HCT116 (cell line): ENCODE data around the gene TAX1BP1. TPM values are rescaled to one million over a fixed set of nuclear protein-coding genes. Genes with fewer than 3 reads are reported as not detected.

Experiments used
- ATAC-seq: fragments of 200-7000 bp; cut with Tn5 transposase; 2 replicates; pipeline ENCODE4 v1.9.1; 2020; ENCODE audit warnings: mild to moderate bottlenecking, moderate library complexity
- BruUV-seq: library from RNA; stranded (reverse); fragments of 400-500 nt; replicated peaks from 2 replicates; lab custom pipeline; 2021; lab: Mats Ljungman, UMichigan
- CTCF ChIA-PET: fragments of 300-600 bp; sonication (Branson Sonifier 250); formaldehyde crosslinking; loops from one replicate; lab custom pipeline; 2021; ENCODE audit warnings: antibody characterized with exemption; lab: Charles Lee
- POLR2A ChIA-PET: fragments of 300-600, 350-600 bp; sonication (Branson Sonifier 250); formaldehyde crosslinking; loops from one replicate; lab custom pipeline; 2021; ENCODE audit warnings: antibody characterized with exemption; lab: Charles Lee
- RAD21 ChIA-PET, 2 experiments: fragments of 300-600 bp; sonication (Branson Sonifier 250); formaldehyde crosslinking; loops; one replicate each; lab custom pipeline; 2023; ENCODE audit warnings: low total read pairs in 2 of 2; ENCODE audit not compliant: uncharacterized antibody in 2 of 2, unreplicated experiment in 2 of 2, low non-redundant PET in 1 of 2; lab: Charles Lee
- DNase-seq: peaks from one replicate; pipeline ENCODE4 v3.0.0-alpha.2; 2010; ENCODE audit warnings: low read depth, low spot score
- H2AFZ ChIP-seq: fragments of 200-600 bp; shearing (Covaris generic), sonication (generic); 2 replicates; pipeline ENCODE4 v1.6.1; 2017; ENCODE audit warnings: low read depth, mixed run types, mixed read lengths, antibody characterized with exemption, low read length; ENCODE audit not compliant: poor library complexity, severe bottlenecking
- H3K27ac ChIP-seq: 2 replicates; pipeline ENCODE4 v1.5.1; 2012; ENCODE audit warnings: low read depth, low read length
- H3K27me3 ChIP-seq: fragments of 200-600 bp; sonication (generic); 2 replicates; pipeline ENCODE4 v1.6.1; 2016; ENCODE audit warnings: mixed run types, low read length, mixed read lengths; ENCODE audit not compliant: insufficient read depth
- H3K36me3 ChIP-seq, 2 experiments: fragments of 200-500 bp in 1 of 2; fragments of 200-600 bp in 1 of 2; sonication (Bioruptor generic) in 1 of 2; sonication (generic) in 1 of 2; 2 replicates each; pipeline versions ENCODE4 v1.5.1 to v1.6.1; 2014 to 2016; ENCODE audit warnings: low read length in 2 of 2, inconsistent platforms in 1 of 2, mixed read lengths in 1 of 2, mixed run types in 1 of 2; ENCODE audit not compliant: insufficient read depth in 2 of 2, control insufficient read depth in 1 of 2
- H3K4me1 ChIP-seq, 2 experiments: fragments of 200-600 bp in 1 of 2; sonication (generic) in 1 of 2; 2 replicates each; pipeline versions ENCODE4 v1.5.1 to v1.6.1; 2012 to 2017; ENCODE audit warnings: low read length in 2 of 2, inconsistent platforms in 1 of 2, mild to moderate bottlenecking in 1 of 2, mixed read lengths in 1 of 2, mixed run types in 1 of 2, moderate library complexity in 1 of 2; ENCODE audit not compliant: insufficient read depth in 2 of 2, control insufficient read depth in 1 of 2
- H3K4me2 ChIP-seq: fragments of 200-600 bp; sonication (generic); 2 replicates; pipeline ENCODE4 v1.6.1; 2017; ENCODE audit warnings: mixed run types, low read length, mixed read lengths
- H3K4me3 ChIP-seq, 2 experiments: fragments of 200-600 bp in 1 of 2; sonication (generic) in 1 of 2; replicated peaks in 1 of 2; 2 replicates each; pipeline ENCODE4 v1.5.1; 2011 to 2016; ENCODE audit warnings: low read length in 2 of 2, control low read depth in 1 of 2, low read depth in 1 of 2, mild to moderate bottlenecking in 1 of 2, mixed read lengths in 1 of 2, mixed run types in 1 of 2
- H3K79me2 ChIP-seq: fragments of 200-600 bp; sonication (generic); 2 replicates; pipeline ENCODE4 v1.6.1; 2017; ENCODE audit warnings: mild to moderate bottlenecking, mixed run types, low read length, moderate library complexity, mixed read lengths; ENCODE audit not compliant: insufficient read depth
- H3K9ac ChIP-seq: fragments of 200-600 bp; sonication (generic); 2 replicates; pipeline ENCODE4 v1.6.1; 2016; ENCODE audit warnings: low read length, mixed read lengths
- H3K9me2 ChIP-seq: fragments of 200-600 bp; sonication (generic), shearing (Covaris generic); 2 replicates; pipeline ENCODE4 v1.6.1; 2017; ENCODE audit warnings: mixed run types, mild to moderate bottlenecking, moderate library complexity; ENCODE audit not compliant: insufficient read depth
- H3K9me3 ChIP-seq, 2 experiments: fragments of 200-500 bp in 1 of 2; fragments of 200-600 bp in 1 of 2; sonication (Bioruptor generic) in 1 of 2; sonication (generic) in 1 of 2; 2 replicates each; pipeline ENCODE4 v1.6.1; 2014 to 2017; ENCODE audit warnings: low read length in 2 of 2, mixed read lengths in 2 of 2, inconsistent platforms in 1 of 2, low read depth in 1 of 2, mild to moderate bottlenecking in 1 of 2, mixed run types in 1 of 2, moderate library complexity in 1 of 2; ENCODE audit not compliant: control insufficient read depth in 1 of 2, insufficient read depth in 1 of 2
- H4K20me1 ChIP-seq: fragments of 200-600 bp; sonication (generic), shearing (Covaris generic); 2 replicates; pipeline ENCODE4 v1.6.1; 2017; ENCODE audit warnings: mixed run types, mild to moderate bottlenecking, moderate library complexity; ENCODE audit not compliant: insufficient read depth
- ATF3 ChIP-seq: IDR thresholded peaks from 2 replicates; pipeline ENCODE4 v1.6.1; 2012
- CBX3 ChIP-seq: IDR thresholded peaks from 2 replicates; pipeline ENCODE4 v1.6.1; 2012; ENCODE audit warnings: low read depth
- CEBPB ChIP-seq: IDR thresholded peaks from 2 replicates; pipeline ENCODE4 v1.6.1; 2012; ENCODE audit warnings: low read depth
- CTCF ChIP-seq, 3 experiments: fragments of 200-600 bp in 1 of 3; sonication (generic) in 1 of 3; IDR thresholded peaks in 2 of 3; conservative IDR thresholded peaks in 1 of 3; 2 replicates each; pipeline ENCODE4 v1.5.1; 2012 to 2017; ENCODE audit warnings: low read depth in 2 of 3, low read length in 2 of 3, antibody characterized with exemption in 1 of 3, borderline replicate concordance in 1 of 3, control low read depth in 1 of 3, mild to moderate bottlenecking in 1 of 3, mixed read lengths in 1 of 3, mixed run types in 1 of 3, moderate library complexity in 1 of 3; ENCODE audit not compliant: insufficient read depth in 1 of 3
- EGR1 ChIP-seq: IDR thresholded peaks from 2 replicates; pipeline ENCODE4 v1.6.1; 2012; ENCODE audit warnings: low read depth
- ELF1 ChIP-seq: IDR thresholded peaks from 2 replicates; pipeline ENCODE4 v1.6.1; 2012; ENCODE audit warnings: low read depth, borderline replicate concordance
- EZH2 ChIP-seq: fragments of 200-600 bp; sonication (generic); IDR thresholded peaks from 2 replicates; pipeline ENCODE4 v1.6.1; 2017; ENCODE audit warnings: antibody characterized with exemption, mixed run types
- EZH2phosphoT487 ChIP-seq: fragments of 200-600 bp; IDR thresholded peaks from 2 replicates; pipeline ENCODE4 v1.6.1; 2018; ENCODE audit warnings: antibody characterized with exemption, borderline replicate concordance
- FOSL1 ChIP-seq: IDR thresholded peaks from 2 replicates; pipeline ENCODE4 v1.6.1; 2012; ENCODE audit warnings: low read depth
- JUND ChIP-seq: IDR thresholded peaks from 2 replicates; pipeline ENCODE4 v1.6.1; 2012
- POLR2A ChIP-seq: IDR thresholded peaks from 2 replicates; pipeline ENCODE4 v1.7.0; 2011; ENCODE audit warnings: borderline replicate concordance; ENCODE audit not compliant: insufficient read depth, insufficient read length; ENCODE audit errors: extremely low read depth
- SP1 ChIP-seq: IDR thresholded peaks from 2 replicates; pipeline ENCODE4 v1.6.1; 2012; ENCODE audit warnings: low read depth
- SRF ChIP-seq: IDR thresholded peaks from 2 replicates; pipeline ENCODE4 v1.6.1; 2012; ENCODE audit warnings: low read depth
- TCF7L2 ChIP-seq: IDR thresholded peaks from 2 replicates; pipeline ENCODE4 v1.7.0; 2011; ENCODE audit warnings: borderline replicate concordance, inconsistent platforms; ENCODE audit not compliant: insufficient read depth, insufficient read length; ENCODE audit errors: extremely low read depth
- YY1 ChIP-seq: IDR thresholded peaks from 2 replicates; pipeline ENCODE4 v1.6.1; 2011; ENCODE audit warnings: low read length, low read depth, moderate library complexity, mild to moderate bottlenecking; ENCODE audit not compliant: insufficient replicate concordance; ENCODE audit errors: extremely low read depth
- ZBTB33 ChIP-seq: IDR thresholded peaks from 2 replicates; pipeline ENCODE4 v1.6.1; 2011; ENCODE audit warnings: mild to moderate bottlenecking, low read length, moderate library complexity; ENCODE audit not compliant: insufficient replicate concordance; ENCODE audit errors: extremely low read depth
- ZFX ChIP-seq: fragments of 450-650 bp; IDR thresholded peaks from 2 replicates; pipeline ENCODE4 v1.6.1; 2017
- intact Hi-C: fragments of 100-400 bp; cut with micrococcal nuclease; formaldehyde crosslinking; loops from 2 replicates; pipeline ENCODE4 v1.10.0; 2022
- total RNA-seq: library from RNA; stranded (reverse); gene quantifications from one replicate; pipeline ENCODE4 v1.2.1, GENCODE V29; 2021; ENCODE audit not compliant: unreplicated experiment
- TF ChIP-seq, protein P1 (sequence below): IDR thresholded peaks from 2 replicates; pipeline ENCODE4 v1.6.1; 2012

TAX1BP1 gene
- total RNA-seq, 1 experiment from 2014 or later, result 68.1 TPM

- ATAC-seq, result no peak
- H3K9me2 ChIP-seq, result no peaks in the 10 kb centered on the region
- H3K9ac ChIP-seq, result no peak overlapping the region
- no peaks in the 10 kb centered on the region for H4K20me1 ChIP-seq
- H3K36me3 ChIP-seq, result no peaks in the 10 kb centered on the region
- no peaks in the 10 kb centered on the region for H3K9me3 ChIP-seq
- TF ChIP-seq ZFX (no peak), JUND (no peak), EGR1 (no peak), TCF7L2 (no peak), SP1 (no peak), YY1 (no peak)
- TF ChIP-seq, all 23 proteins: peak for 0
- intact Hi-C loops, result no loop called here
- POLR2A ChIA-PET, result no interaction called here
- H3K4me2 ChIP-seq, result no peak overlapping the region
- no TSS peak for BruUV-seq
- no peak overlapping the region for H3K27ac ChIP-seq
- H3K4me1 ChIP-seq, result no peaks in the 10 kb centered on the region
- no peak overlapping the region for H2AFZ ChIP-seq
- CTCF ChIA-PET, result no interaction called here
- no peak overlapping the region for H3K4me3 ChIP-seq
- H3K27me3 ChIP-seq, result no peaks in the 10 kb centered on the region
- RAD21 ChIA-PET, result no interaction called here
- H3K79me2 ChIP-seq, result no peaks in the 10 kb centered on the region
- DNase-seq, result no peak
Measured at GRCh38 chr7:27860800-27861199, 120.8 kb downstream of the TAX1BP1 start.

- H3K4me1 ChIP-seq, result no peaks in the 10 kb centered on the region
- H4K20me1 ChIP-seq, result no peaks in the 10 kb centered on the region
- ATAC-seq, result no peak
- intact Hi-C loops, result no loop called here
- TF ChIP-seq ZFX, result no peak
- TF ChIP-seq ZBTB33, result no peak
- TF ChIP-seq ATF3, result no peak
- TF ChIP-seq EZH2phosphoT487, result no peak
- TF ChIP-seq CEBPB, result no peak
- TF ChIP-seq, protein P1, sequence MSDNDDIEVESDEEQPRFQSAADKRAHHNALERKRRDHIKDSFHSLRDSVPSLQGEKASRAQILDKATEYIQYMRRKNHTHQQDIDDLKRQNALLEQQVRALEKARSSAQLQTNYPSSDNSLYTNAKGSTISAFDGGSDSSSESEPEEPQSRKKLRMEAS, result no peak
- TF ChIP-seq ELF1, result no peak
- no peak for TF ChIP-seq SRF
- no peak for TF ChIP-seq CTCF (IDR thresholded peaks at IDR 0.05 in 2 of 3, conservative IDR thresholded peaks at IDR 0.05 in 1 of 3; ENCODE audit: borderline replicate concordance in 1 of 3, insufficient read depth in 1 of 3, low read depth in 2 of 3, low read length in 2 of 3)
- no peak for TF ChIP-seq FOSL1
- no peak for TF ChIP-seq YY1
- no peak for TF ChIP-seq EZH2
- TF ChIP-seq CBX3, result no peak
- no peak for TF ChIP-seq POLR2A
- TF ChIP-seq EGR1, result no peak
- DNase-seq, result no peak
- ChIA-PET CTCF (no interaction called here), POLR2A (no interaction called here), RAD21 (no interaction called here)
- H3K27me3 ChIP-seq, result no peaks in the 10 kb centered on the region
- H3K79me2 ChIP-seq, result no peaks in the 10 kb centered on the region
- H3K9me2 ChIP-seq, result no peaks in the 10 kb centered on the region
- no peak overlapping the region for H3K27ac ChIP-seq
- no peaks in the 10 kb centered on the region for H3K36me3 ChIP-seq
- no TSS peak for BruUV-seq
- no peaks in the 10 kb centered on the region for H3K9me3 ChIP-seq
- no peak overlapping the region for H3K4me3 ChIP-seq
- H3K4me2 ChIP-seq, result no peak overlapping the region
- H2AFZ ChIP-seq, result no peak overlapping the region
- H3K9ac ChIP-seq, result no peak overlapping the region
Measured at GRCh38 chr7:27861747-27862146, 121.8 kb downstream of the TAX1BP1 start.
